Tibial nerve (tissue), 4 donors: ENCODE results near the gene MYO7A. TPM values are rescaled to one million over a fixed set of nuclear protein-coding genes. Genes with fewer than 3 reads are reported as not detected.

Experiments used
- DNase-seq, 2 donors: peaks; one replicate each; pipeline ENCODE4 v3.0.0-alpha.2; 2019; ENCODE audit warnings: low spot score in 2 of 2
- H3K27ac ChIP-seq, 4 donors: fragments of 200-600 bp; sonication (generic) in 3 of 4; one replicate each; pipeline ENCODE4 v1.5.1; 2017 to 2019; ENCODE audit warnings: mild to moderate bottlenecking in 1 of 4
- H3K27me3 ChIP-seq, 2 donors: fragments of 200-600 bp; sonication (generic) in 1 of 2; one replicate each; pipeline versions ENCODE4 v1.5.1 to v1.6.0; 2017 to 2019
- H3K36me3 ChIP-seq, 3 donors: fragments of 200-600 bp; sonication (generic); one replicate each; pipeline ENCODE4 v1.5.1; 2018 to 2019
- H3K4me1 ChIP-seq, 4 donors: fragments of 200-600 bp; sonication (generic) in 3 of 4; one replicate each; pipeline ENCODE4 v1.5.1; 2017 to 2019
- H3K4me3 ChIP-seq, 4 donors: fragments of 200-600 bp; sonication (generic) in 3 of 4; one replicate each; pipeline ENCODE4 v1.5.1; 2017 to 2019; ENCODE audit warnings: mild to moderate bottlenecking in 1 of 4, moderate library complexity in 1 of 4
- H3K9me3 ChIP-seq, 4 donors: fragments of 200-600 bp; sonication (generic) in 3 of 4; one replicate each; pipeline ENCODE4 v1.5.1; 2017 to 2019
- EP300 ChIP-seq, 2 donors: sonication (generic); formaldehyde crosslinking; IDR thresholded peaks; one replicate each; pipeline ENCODE4 v1.6.1; 2017; ENCODE audit warnings: antibody characterized with exemption in 2 of 2, mild to moderate bottlenecking in 1 of 2
- POLR2A ChIP-seq, 2 donors: fragments of 450-650 bp; IDR thresholded peaks; one replicate each; pipeline ENCODE4 v1.6.1; 2017; ENCODE audit warnings: antibody characterized with exemption in 2 of 2, mild to moderate bottlenecking in 2 of 2, moderate library complexity in 2 of 2
- WGBS, 2 donors: methylation state at CpG; one replicate each; pipeline ENCODE4 v1.1.5; 2018; 5-methylcytosine and 5-hydroxymethylcytosine counted together
- total RNA-seq, 4 donors: library from RNA; depleted of rRNA; stranded (reverse); fragments of >200 nt; gene quantifications; one replicate each; pipeline ENCODE4 v1.1.0, GENCODE V29; 2016
- TF ChIP-seq, protein P1 (sequence below), 5 experiments: fragments of 200-600 bp in 3 of 5; fragments of 450-650 bp in 2 of 5; sonication (generic) in 3 of 5; IDR thresholded peaks; one replicate each; pipeline ENCODE4 v1.5.1; 2016 to 2019; ENCODE audit warnings: antibody characterized with exemption in 5 of 5, mild to moderate bottlenecking in 3 of 5, moderate library complexity in 2 of 5

Gene MYO7A
- total RNA-seq, 4 donors from 2014 or later = 12.6 to 45.0 (median 24.4) TPM

- Histone ChIP-seq H3K9me3 (no peaks in the 10 kb centered on the region), H3K4me3 (no peak overlapping the region), H3K4me1 (peaks cover 0 to 26% (median 0%) of the 10 kb centered on the region in 4 donors), H3K27ac (no peak overlapping the region), H3K36me3 (no peaks in the 10 kb centered on the region), H3K27me3 (peaks cover 0 to 18% of the 10 kb centered on the region in 2 donors)
- WGBS, 2 donors = 20 to 30% methylated on average over 1 to 51 of the region's 55 CpGs
- DNase-seq = no peak
- TF ChIP-seq EP300 (IDR thresholded peaks at IDR 0.05) = no peak
- no peak for TF ChIP-seq POLR2A (IDR thresholded peaks at IDR 0.05)
- TF ChIP-seq, protein P1, sequence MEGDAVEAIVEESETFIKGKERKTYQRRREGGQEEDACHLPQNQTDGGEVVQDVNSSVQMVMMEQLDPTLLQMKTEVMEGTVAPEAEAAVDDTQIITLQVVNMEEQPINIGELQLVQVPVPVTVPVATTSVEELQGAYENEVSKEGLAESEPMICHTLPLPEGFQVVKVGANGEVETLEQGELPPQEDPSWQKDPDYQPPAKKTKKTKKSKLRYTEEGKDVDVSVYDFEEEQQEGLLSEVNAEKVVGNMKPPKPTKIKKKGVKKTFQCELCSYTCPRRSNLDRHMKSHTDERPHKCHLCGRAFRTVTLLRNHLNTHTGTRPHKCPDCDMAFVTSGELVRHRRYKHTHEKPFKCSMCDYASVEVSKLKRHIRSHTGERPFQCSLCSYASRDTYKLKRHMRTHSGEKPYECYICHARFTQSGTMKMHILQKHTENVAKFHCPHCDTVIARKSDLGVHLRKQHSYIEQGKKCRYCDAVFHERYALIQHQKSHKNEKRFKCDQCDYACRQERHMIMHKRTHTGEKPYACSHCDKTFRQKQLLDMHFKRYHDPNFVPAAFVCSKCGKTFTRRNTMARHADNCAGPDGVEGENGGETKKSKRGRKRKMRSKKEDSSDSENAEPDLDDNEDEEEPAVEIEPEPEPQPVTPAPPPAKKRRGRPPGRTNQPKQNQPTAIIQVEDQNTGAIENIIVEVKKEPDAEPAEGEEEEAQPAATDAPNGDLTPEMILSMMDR (IDR thresholded peaks at IDR 0.05) = no peak
These were observed 10.1 kb downstream of the MYO7A start for GRCh38 chr11:77138106-77138649.

GRCh38 chr11:77139201-77139600 is 11.2 kb downstream of the MYO7A start:
- Histone ChIP-seq H3K27ac (no peak overlapping the region), H3K27me3 (peaks cover 0 to 18% of the 10 kb centered on the region in 2 donors), H3K4me3 (no peak overlapping the region), H3K36me3 (no peaks in the 10 kb centered on the region), H3K9me3 (no peaks in the 10 kb centered on the region), H3K4me1 (peaks cover 0 to 26% (median 0%) of the 10 kb centered on the region in 4 donors)
- DNase-seq = no peak
- 90 to 97% methylated on average over 7 to 8 of the region's 8 CpGs for WGBS, 2 donors
- TF ChIP-seq, protein P1 (IDR thresholded peaks at IDR 0.05) = no peak
- TF ChIP-seq POLR2A (IDR thresholded peaks at IDR 0.05) (no peak), EP300 (IDR thresholded peaks at IDR 0.05) (no peak)

GRCh38 chr11:77140231-77140851 is 12.3 kb downstream of the MYO7A start:
- peak overlapping the region in 2 of 4 donors; percentile 48 to 66 for H3K27ac ChIP-seq
- H3K4me1 ChIP-seq = peaks cover 0 to 26% (median 0%) of the 10 kb centered on the region in 4 donors
- peak in 1 of 2 donors; percentile 51 for DNase-seq
- TF ChIP-seq EP300 (IDR thresholded peaks at IDR 0.05) (peak in 1 of 2 donors; percentile 7), POLR2A (IDR thresholded peaks at IDR 0.05) (no peak)
- TF ChIP-seq, protein P1 (IDR thresholded peaks at IDR 0.05) = no peak
- WGBS, 2 donors = 59 to 69% methylated on average over 8 of the region's 8 CpGs
- no peak overlapping the region for H3K4me3 ChIP-seq
- H3K9me3 ChIP-seq = no peaks in the 10 kb centered on the region
- H3K36me3 ChIP-seq = no peaks in the 10 kb centered on the region
- H3K27me3 ChIP-seq = peaks cover 0 to 18% of the 10 kb centered on the region in 2 donors

- Histone ChIP-seq H3K9me3 (no peaks in the 10 kb centered on the region), H3K36me3 (no peaks in the 10 kb centered on the region), H3K4me3 (no peak overlapping the region), H3K27ac (peak overlapping the region in 1 of 4 donors; percentile 48), H3K4me1 (peaks cover 0 to 26% (median 0%) of the 10 kb centered on the region in 4 donors), H3K27me3 (peaks cover 0 to 18% of the 10 kb centered on the region in 2 donors)
- TF ChIP-seq, protein P1 (IDR thresholded peaks at IDR 0.05) = no peak
- TF ChIP-seq POLR2A (IDR thresholded peaks at IDR 0.05) (no peak), EP300 (IDR thresholded peaks at IDR 0.05) (no peak)
- no peak for DNase-seq
- WGBS, 2 donors = 85 to 88% methylated on average over 4 of the region's 4 CpGs
These were observed 13.0 kb downstream of the MYO7A start for GRCh38 chr11:77141034-77141433.

DNA sequence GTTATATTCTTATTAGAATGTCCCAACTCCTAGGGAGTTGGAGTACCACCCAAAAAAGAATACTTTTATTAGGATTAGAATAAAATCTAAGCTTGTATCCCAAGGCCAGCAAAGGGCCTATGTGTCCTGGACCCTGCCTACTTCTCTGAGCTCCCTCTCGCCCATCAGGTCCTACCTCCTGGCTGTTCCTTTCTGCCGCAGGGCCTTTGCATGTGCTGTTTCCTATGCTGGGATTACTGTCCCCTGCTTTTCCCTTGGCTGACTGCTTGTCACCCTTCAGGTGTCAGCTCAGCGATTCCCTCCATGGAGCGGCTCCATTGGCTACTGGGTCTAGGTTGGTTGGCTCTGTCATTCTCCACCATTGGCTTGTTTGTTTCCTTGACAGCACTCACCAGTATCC is 13.4 kb downstream of the MYO7A start:
- Histone ChIP-seq H3K4me1 (peaks cover 0 to 26% (median 0%) of the 10 kb centered on the region in 4 donors), H3K27ac (no peak overlapping the region), H3K27me3 (peaks cover 0 to 18% of the 10 kb centered on the region in 2 donors), H3K4me3 (no peak overlapping the region), H3K9me3 (no peaks in the 10 kb centered on the region), H3K36me3 (no peaks in the 10 kb centered on the region)
- DNase-seq = no peak
- TF ChIP-seq POLR2A (IDR thresholded peaks at IDR 0.05) = no peak
- no peak for TF ChIP-seq EP300 (IDR thresholded peaks at IDR 0.05)
- TF ChIP-seq, protein P1 (IDR thresholded peaks at IDR 0.05) = no peak
- 97 to 98% methylated on average over 4 of the region's 4 CpGs for WGBS, 2 donors
